HCT116 (cell line): ENCODE measurements around the gene ZNRF2. TPM values are rescaled to one million over a fixed set of nuclear protein-coding genes. Genes with fewer than 3 reads are reported as not detected.

Experiments
- ATAC-seq: fragments of 200-7000 bp; cut with Tn5 transposase; 2 replicates; pipeline ENCODE4 v1.9.1; 2020; ENCODE audit warnings: mild to moderate bottlenecking, moderate library complexity
- BruUV-seq: library from RNA; stranded (reverse); fragments of 400-500 nt; replicated peaks from 2 replicates; lab custom pipeline; 2021; lab: Mats Ljungman, UMichigan
- CTCF ChIA-PET: fragments of 300-600 bp; sonication (Branson Sonifier 250); formaldehyde crosslinking; loops from one replicate; lab custom pipeline; 2021; ENCODE audit warnings: antibody characterized with exemption; lab: Charles Lee
- POLR2A ChIA-PET: fragments of 300-600, 350-600 bp; sonication (Branson Sonifier 250); formaldehyde crosslinking; loops from one replicate; lab custom pipeline; 2021; ENCODE audit warnings: antibody characterized with exemption; lab: Charles Lee
- RAD21 ChIA-PET, 2 experiments: fragments of 300-600 bp; sonication (Branson Sonifier 250); formaldehyde crosslinking; loops; one replicate each; lab custom pipeline; 2023; ENCODE audit warnings: low total read pairs in 2 of 2; ENCODE audit not compliant: uncharacterized antibody in 2 of 2, unreplicated experiment in 2 of 2, low non-redundant PET in 1 of 2; lab: Charles Lee
- DNase-seq: peaks from one replicate; pipeline ENCODE4 v3.0.0-alpha.2; 2010; ENCODE audit warnings: low read depth, low spot score
- H2AFZ ChIP-seq: fragments of 200-600 bp; shearing (Covaris generic), sonication (generic); 2 replicates; pipeline ENCODE4 v1.6.1; 2017; ENCODE audit warnings: low read depth, mixed run types, mixed read lengths, antibody characterized with exemption, low read length; ENCODE audit not compliant: poor library complexity, severe bottlenecking
- H3K27ac ChIP-seq: 2 replicates; pipeline ENCODE4 v1.5.1; 2012; ENCODE audit warnings: low read depth, low read length
- H3K27me3 ChIP-seq: fragments of 200-600 bp; sonication (generic); 2 replicates; pipeline ENCODE4 v1.6.1; 2016; ENCODE audit warnings: mixed run types, low read length, mixed read lengths; ENCODE audit not compliant: insufficient read depth
- H3K36me3 ChIP-seq, 2 experiments: fragments of 200-500 bp in 1 of 2; fragments of 200-600 bp in 1 of 2; sonication (Bioruptor generic) in 1 of 2; sonication (generic) in 1 of 2; 2 replicates each; pipeline versions ENCODE4 v1.5.1 to v1.6.1; 2014 to 2016; ENCODE audit warnings: low read length in 2 of 2, inconsistent platforms in 1 of 2, mixed read lengths in 1 of 2, mixed run types in 1 of 2; ENCODE audit not compliant: insufficient read depth in 2 of 2, control insufficient read depth in 1 of 2
- H3K4me1 ChIP-seq, 2 experiments: fragments of 200-600 bp in 1 of 2; sonication (generic) in 1 of 2; 2 replicates each; pipeline versions ENCODE4 v1.5.1 to v1.6.1; 2012 to 2017; ENCODE audit warnings: low read length in 2 of 2, inconsistent platforms in 1 of 2, mild to moderate bottlenecking in 1 of 2, mixed read lengths in 1 of 2, mixed run types in 1 of 2, moderate library complexity in 1 of 2; ENCODE audit not compliant: insufficient read depth in 2 of 2, control insufficient read depth in 1 of 2
- H3K4me2 ChIP-seq: fragments of 200-600 bp; sonication (generic); 2 replicates; pipeline ENCODE4 v1.6.1; 2017; ENCODE audit warnings: mixed run types, low read length, mixed read lengths
- H3K4me3 ChIP-seq, 2 experiments: fragments of 200-600 bp in 1 of 2; sonication (generic) in 1 of 2; replicated peaks in 1 of 2; 2 replicates each; pipeline ENCODE4 v1.5.1; 2011 to 2016; ENCODE audit warnings: low read length in 2 of 2, control low read depth in 1 of 2, low read depth in 1 of 2, mild to moderate bottlenecking in 1 of 2, mixed read lengths in 1 of 2, mixed run types in 1 of 2
- H3K79me2 ChIP-seq: fragments of 200-600 bp; sonication (generic); 2 replicates; pipeline ENCODE4 v1.6.1; 2017; ENCODE audit warnings: mild to moderate bottlenecking, mixed run types, low read length, moderate library complexity, mixed read lengths; ENCODE audit not compliant: insufficient read depth
- H3K9ac ChIP-seq: fragments of 200-600 bp; sonication (generic); 2 replicates; pipeline ENCODE4 v1.6.1; 2016; ENCODE audit warnings: low read length, mixed read lengths
- H3K9me2 ChIP-seq: fragments of 200-600 bp; sonication (generic), shearing (Covaris generic); 2 replicates; pipeline ENCODE4 v1.6.1; 2017; ENCODE audit warnings: mixed run types, mild to moderate bottlenecking, moderate library complexity; ENCODE audit not compliant: insufficient read depth
- H3K9me3 ChIP-seq, 2 experiments: fragments of 200-500 bp in 1 of 2; fragments of 200-600 bp in 1 of 2; sonication (Bioruptor generic) in 1 of 2; sonication (generic) in 1 of 2; 2 replicates each; pipeline ENCODE4 v1.6.1; 2014 to 2017; ENCODE audit warnings: low read length in 2 of 2, mixed read lengths in 2 of 2, inconsistent platforms in 1 of 2, low read depth in 1 of 2, mild to moderate bottlenecking in 1 of 2, mixed run types in 1 of 2, moderate library complexity in 1 of 2; ENCODE audit not compliant: control insufficient read depth in 1 of 2, insufficient read depth in 1 of 2
- H4K20me1 ChIP-seq: fragments of 200-600 bp; sonication (generic), shearing (Covaris generic); 2 replicates; pipeline ENCODE4 v1.6.1; 2017; ENCODE audit warnings: mixed run types, mild to moderate bottlenecking, moderate library complexity; ENCODE audit not compliant: insufficient read depth
- ATF3 ChIP-seq: IDR thresholded peaks from 2 replicates; pipeline ENCODE4 v1.6.1; 2012
- EZH2 ChIP-seq: fragments of 200-600 bp; sonication (generic); IDR thresholded peaks from 2 replicates; pipeline ENCODE4 v1.6.1; 2017; ENCODE audit warnings: antibody characterized with exemption, mixed run types
- POLR2AphosphoS5 ChIP-seq: IDR thresholded peaks from 2 replicates; pipeline ENCODE4 v1.6.1; 2011; ENCODE audit warnings: mild to moderate bottlenecking, low read depth, low read length, moderate library complexity
- RAD21 ChIP-seq: IDR thresholded peaks from 2 replicates; pipeline ENCODE4 v1.6.1; 2012; ENCODE audit warnings: low read depth, mild to moderate bottlenecking
- SRF ChIP-seq: IDR thresholded peaks from 2 replicates; pipeline ENCODE4 v1.6.1; 2012; ENCODE audit warnings: low read depth
- TCF7L2 ChIP-seq: IDR thresholded peaks from 2 replicates; pipeline ENCODE4 v1.7.0; 2011; ENCODE audit warnings: borderline replicate concordance, inconsistent platforms; ENCODE audit not compliant: insufficient read depth, insufficient read length; ENCODE audit errors: extremely low read depth
- YY1 ChIP-seq: IDR thresholded peaks from 2 replicates; pipeline ENCODE4 v1.6.1; 2011; ENCODE audit warnings: low read length, low read depth, moderate library complexity, mild to moderate bottlenecking; ENCODE audit not compliant: insufficient replicate concordance; ENCODE audit errors: extremely low read depth
- ZBTB33 ChIP-seq: IDR thresholded peaks from 2 replicates; pipeline ENCODE4 v1.6.1; 2011; ENCODE audit warnings: mild to moderate bottlenecking, low read length, moderate library complexity; ENCODE audit not compliant: insufficient replicate concordance; ENCODE audit errors: extremely low read depth
- ZNF274 ChIP-seq: fragments of 200-500 bp; sonication (Bioruptor generic); IDR thresholded peaks from 2 replicates; pipeline ENCODE4 v1.6.1; 2014; ENCODE audit warnings: mild to moderate bottlenecking, low read depth, low read length, inconsistent platforms
- intact Hi-C: fragments of 100-400 bp; cut with micrococcal nuclease; formaldehyde crosslinking; loops from 2 replicates; pipeline ENCODE4 v1.10.0; 2022
- total RNA-seq: library from RNA; stranded (reverse); gene quantifications from one replicate; pipeline ENCODE4 v1.2.1, GENCODE V29; 2021; ENCODE audit not compliant: unreplicated experiment

Gene ZNRF2
- total RNA-seq, 1 experiment from 2014 or later = 10.2 TPM

- no peak for TF ChIP-seq ZNF274
- TF ChIP-seq EZH2 = no peak
- no peak for TF ChIP-seq SRF
- no peak for TF ChIP-seq TCF7L2
- no peak for TF ChIP-seq YY1
- TF ChIP-seq ATF3 = no peak
- no peak for TF ChIP-seq ZBTB33
- no peak for TF ChIP-seq RAD21
These were observed 19.1 kb downstream of the ZNRF2 start (continued) for GRCh38 chr7:30303312-30304039.

GRCh38 chr7:30304177-30304884, 19.9 kb downstream of the ZNRF2 start:
- ChIA-PET RAD21 (no interaction called here), CTCF (no interaction called here)
- peaks cover 43% of the 10 kb centered on the region for H3K79me2 ChIP-seq

More at GRCh38 chr7:30304177-30304884, 19.9 kb downstream of the ZNRF2 start:
- H3K4me3 ChIP-seq = no peak overlapping the region
- no peak overlapping the region for H3K27ac ChIP-seq
- no peak overlapping the region for H3K9ac ChIP-seq
- no peaks in the 10 kb centered on the region for H3K36me3 ChIP-seq
- POLR2A ChIA-PET = no interaction called here
- BruUV-seq = no TSS peak
- intact Hi-C loops = no loop called here
- H3K9me2 ChIP-seq = no peaks in the 10 kb centered on the region; the same call in 1 of the 2 replicates
- H3K4me2 ChIP-seq = no peak overlapping the region
- H3K9me3 ChIP-seq = no peaks in the 10 kb centered on the region
- H3K4me1 ChIP-seq = peaks cover 0 to 6% of the 10 kb centered on the region in 2 experiments; a peak in 2 of 4 replicates
- H2AFZ ChIP-seq = no peak overlapping the region
- H4K20me1 ChIP-seq = no peaks in the 10 kb centered on the region
- no peaks in the 10 kb centered on the region for H3K27me3 ChIP-seq
- ATAC-seq = no peak
- TF ChIP-seq POLR2AphosphoS5 (no peak), TCF7L2 (no peak), RAD21 (no peak)
- no peak for DNase-seq
